H4 (cell line): Measurements from ENCODE around the gene RAB36. TPM values are rescaled to one million over a fixed set of nuclear protein-coding genes. Genes with fewer than 3 reads are reported as not detected.

Source experiments
- DNase-seq: peaks from one replicate; pipeline ENCODE4 v3.0.0-alpha.2; 2015; ENCODE audit warnings: low spot score
- total RNA-seq: library from RNA; depleted of rRNA; stranded (reverse); fragments of >200 nt; shearing (Covaris generic); gene quantifications from 2 replicates; pipeline ENCODE4 v1.2.3, GENCODE V29; 2014

Gene RAB36
- total RNA-seq, 1 experiment from 2014 or later, result 3.0 TPM

- no peak for DNase-seq
Observed at GRCh38 chr22:23182309-23183060, 37.2 kb downstream of the RAB36 start.

DNA sequence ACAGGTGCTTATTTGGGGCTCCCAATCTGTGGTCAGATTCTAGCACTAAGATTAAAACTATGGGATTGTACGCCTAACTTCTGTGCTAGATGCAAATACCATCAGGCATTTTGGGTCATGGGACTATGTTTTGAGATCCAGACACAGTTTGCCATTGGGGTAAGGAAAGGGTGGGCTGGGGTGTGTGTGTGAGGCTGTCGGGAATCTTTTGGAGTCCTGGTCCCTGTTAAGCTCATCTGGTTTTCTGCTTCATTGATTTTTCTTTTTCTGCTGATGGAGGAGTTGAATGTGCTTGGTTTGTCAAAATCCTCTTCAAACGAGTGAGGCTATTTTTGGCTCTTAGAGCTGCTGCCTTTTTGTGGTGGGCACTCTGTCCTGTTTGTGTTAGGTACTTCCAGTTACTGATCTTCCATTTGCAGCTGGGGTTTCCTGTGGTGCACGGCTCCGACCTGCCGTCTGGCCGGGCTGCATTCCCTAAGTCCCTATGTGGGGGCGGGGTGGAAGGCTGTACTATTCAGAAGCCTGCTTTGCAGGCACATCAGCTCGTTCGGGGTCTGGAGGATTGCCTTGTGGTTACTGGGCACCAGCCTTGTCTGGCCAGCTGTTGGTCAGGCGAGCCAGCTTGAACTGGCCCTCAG is 37.9 kb downstream of the RAB36 start:
- peak; percentile 27 for DNase-seq

DNA sequence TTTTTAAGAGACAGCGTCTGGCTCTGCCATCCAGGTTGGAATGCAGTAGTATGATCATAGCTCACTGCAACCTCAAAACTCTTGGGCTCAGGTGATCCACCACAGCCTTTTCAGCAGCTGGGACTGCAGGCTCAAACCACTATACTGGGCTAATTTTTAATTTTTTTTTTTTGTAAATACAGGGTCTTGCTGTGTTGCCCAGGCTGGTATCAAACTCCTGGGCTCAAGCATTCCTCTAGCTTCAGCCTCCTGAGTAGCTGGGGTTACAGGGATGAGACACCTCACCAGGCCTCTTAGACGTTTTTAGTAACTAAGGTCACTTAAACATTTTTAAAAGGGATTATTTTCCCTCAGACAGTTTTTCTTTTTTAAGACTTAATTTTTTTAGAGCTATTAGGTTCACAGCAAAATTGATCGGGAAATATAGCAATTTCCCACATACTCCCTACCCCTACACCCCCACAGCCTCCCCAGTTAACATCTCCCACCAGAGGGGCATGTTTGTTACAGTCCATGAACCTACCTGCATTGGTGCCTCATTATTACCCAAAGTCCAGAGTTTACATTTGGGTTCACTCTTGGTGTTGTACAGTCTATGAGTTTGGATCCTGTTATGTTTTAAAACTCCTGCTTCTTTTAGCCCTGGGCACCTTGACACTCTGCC is 39.0 kb downstream of the RAB36 start:
- no peak for DNase-seq

DNA sequence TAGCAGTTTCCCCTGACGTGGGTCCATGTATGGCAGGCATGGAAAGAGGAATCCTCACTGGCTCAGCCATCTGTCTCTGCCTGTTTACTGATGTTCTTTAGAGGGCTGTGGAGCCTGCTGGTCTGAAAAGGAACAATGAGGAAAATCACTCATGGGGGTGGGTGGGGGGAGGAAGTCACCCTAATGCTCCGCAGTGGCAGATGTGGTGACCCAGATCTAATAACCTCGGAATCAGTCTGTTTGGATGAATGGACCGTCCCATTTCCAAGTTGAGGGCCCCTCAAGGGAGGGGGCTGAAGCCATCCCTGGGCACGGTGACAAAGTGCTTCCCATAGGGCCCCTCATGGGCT is 39.5 kb downstream of the RAB36 start:
- DNase-seq, result no peak

DNA sequence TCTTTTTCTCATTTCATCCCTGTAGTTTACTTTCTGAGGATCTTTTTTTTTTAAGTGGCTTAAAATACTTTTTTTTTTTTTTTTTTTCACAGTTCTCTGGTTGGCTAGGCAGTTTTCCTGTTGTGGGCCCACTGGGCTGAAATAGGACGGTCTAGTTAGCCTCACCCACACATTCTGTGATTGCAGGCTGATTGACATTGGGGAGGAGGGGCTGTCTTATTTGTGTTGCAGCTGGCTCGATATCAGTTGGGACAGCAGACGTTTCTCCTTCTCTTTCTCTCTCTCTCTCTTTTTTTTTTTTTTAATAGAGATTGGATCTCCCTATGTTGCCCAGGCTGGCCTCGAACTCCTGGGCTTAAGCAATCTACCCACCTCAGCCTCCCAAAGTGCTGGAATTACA is 41.9 kb downstream of the RAB36 start:
- DNase-seq, result no peak

DNA sequence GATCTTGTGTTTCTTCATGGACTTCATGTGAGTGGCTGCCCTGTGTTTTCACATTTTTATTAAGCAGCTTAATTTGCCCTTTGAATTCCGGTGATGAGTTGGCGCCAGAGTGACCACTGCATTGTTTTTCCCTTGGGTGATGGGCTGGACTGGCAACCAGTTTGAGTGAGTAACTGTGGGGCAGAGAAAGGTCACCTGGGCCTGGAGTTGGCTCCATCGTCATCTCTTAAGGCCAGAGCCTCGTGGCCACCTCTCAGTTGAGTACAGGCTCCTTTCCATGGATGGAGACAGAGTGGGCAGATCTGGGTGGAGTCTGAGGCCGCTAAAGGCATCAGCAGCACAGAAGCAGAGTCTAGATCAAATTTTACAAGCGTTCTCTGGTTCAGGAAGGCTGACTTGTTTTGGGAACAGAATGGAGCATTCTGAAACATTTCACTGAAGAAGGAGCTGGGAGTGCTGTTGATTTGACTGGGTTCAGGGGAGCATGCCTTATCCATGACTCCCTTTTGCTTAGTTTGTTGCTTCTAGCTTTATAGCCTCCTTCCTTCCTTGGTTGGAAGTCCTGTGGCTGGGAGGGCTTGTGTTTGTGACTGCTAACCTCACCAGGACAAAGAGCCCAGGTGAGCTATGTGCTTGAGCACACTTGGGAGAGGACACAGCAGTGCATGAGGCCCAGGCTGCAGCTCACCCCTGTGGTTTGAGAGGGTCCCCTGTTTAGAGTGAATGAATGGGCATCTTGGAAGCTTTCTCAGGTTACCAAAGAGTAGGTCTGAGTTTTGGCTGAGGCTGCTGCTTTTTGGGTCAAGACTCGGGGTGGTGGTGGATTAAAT is 42.8 kb downstream of the RAB36 start:
- DNase-seq, result no peak

- DNase-seq, result no peak
Observed at GRCh38 chr22:23190526-23190925, 45.2 kb downstream of the RAB36 start.

DNA sequence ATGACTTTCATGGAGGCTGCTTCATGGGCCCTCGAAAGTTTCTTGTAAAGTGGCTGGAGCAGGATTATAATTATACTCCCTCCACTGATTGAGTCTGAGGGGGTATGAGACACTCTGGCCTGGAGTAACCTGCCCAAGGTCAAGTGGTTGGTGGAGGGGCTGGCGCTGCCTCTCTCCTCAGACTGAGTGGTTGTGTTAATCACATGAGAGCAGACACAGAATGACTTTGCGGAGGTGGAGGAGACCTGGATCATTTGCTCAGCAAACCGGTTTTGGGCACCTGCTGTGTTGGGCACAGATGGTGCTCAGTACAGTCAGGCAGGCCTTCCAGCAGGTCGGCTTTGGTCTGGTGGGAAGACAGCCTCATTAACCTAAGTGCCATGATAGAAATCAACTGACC is 46.9 kb downstream of the RAB36 start:
- DNase-seq, result no peak

GRCh38 chr22:23192558-23192957 is 47.3 kb downstream of the RAB36 start:
- no peak for DNase-seq

GRCh38 chr22:23193196-23193827 is 48.0 kb downstream of the RAB36 start:
- no peak for DNase-seq

DNA sequence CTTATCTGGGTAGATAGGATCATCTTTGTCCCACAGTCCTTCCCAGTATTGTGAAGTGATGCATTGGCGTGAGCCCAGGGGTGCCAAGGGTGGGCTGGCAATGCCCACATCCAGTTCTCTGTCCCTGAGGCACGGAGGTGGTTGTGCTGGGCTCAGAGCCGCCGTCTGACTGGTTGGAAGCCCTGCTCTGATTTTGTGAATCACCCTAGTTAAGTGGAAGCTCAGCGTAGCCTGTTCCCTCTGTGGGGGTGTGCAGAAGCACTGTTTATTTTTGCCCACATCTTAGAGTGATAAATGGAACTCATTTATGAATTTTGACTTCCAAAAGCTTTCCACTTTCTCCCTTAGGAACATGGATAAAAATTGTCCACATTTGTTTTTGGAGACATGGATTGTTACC is 48.6 kb downstream of the RAB36 start:
- DNase-seq, result no peak

DNA sequence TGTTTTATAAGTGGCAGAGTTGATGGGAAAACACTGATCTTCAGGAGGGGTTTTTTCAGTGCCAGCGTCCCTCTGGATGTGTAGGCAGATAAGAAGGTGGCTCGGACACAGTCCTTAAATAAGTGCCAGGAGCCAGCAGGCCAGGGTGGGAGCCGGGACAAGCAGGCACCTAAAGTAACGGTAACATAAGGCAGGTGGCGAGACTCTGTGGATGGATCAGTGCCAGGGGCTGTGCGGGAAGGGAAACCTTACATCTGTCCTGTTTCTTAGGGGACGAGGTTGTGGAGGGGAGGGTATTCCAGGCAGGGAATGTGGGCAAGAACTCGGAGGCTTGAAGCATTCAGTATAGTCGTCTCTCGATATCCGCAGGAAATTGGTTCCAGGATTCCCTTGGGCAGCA is 50.9 kb downstream of the RAB36 start:
- no peak for DNase-seq

GRCh38 chr22:23197836-23198235 is 52.6 kb downstream of the RAB36 start:
- DNase-seq, result no peak

DNA sequence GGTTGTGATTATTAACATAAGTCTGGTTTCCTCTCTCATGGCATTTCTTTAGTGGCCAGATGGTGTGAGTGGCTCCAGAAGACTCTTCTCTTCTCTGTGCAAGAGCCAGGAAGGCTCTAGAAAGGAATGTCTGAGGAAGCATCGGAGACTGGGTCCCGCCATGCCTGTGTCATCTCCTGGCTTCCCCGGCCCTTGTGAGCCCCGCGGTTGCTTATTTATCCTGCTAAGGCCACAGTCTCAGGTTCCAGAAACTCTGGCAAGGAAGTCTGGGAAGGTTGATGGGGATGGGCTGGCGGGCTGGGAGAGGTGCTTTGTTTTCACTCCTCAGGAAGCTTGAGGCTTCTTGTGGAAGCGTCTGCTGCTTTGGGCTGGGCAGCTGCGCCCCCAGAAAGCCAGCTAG is 53.9 kb downstream of the RAB36 start:
- no peak for DNase-seq

DNA sequence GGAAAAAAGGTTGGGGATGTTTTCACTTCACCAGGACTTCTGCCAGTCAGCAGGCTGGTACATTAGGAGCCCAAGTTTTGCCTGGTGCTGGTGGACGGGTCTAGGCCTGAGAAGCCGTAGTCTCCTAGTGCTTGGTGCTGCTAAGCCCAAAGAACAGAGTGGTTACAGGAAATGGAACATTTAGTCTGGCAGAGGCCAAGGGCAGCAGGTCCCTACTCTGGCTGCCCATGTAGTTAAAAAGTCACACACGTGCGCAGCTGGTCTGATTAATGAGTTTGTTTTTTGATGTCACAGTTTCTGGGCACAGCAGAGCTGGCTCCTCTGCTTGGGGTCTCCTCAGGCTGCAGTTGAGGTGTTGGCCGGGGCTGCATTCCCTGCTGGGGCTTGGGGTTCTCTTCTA is 55.6 kb downstream of the RAB36 start:
- no peak for DNase-seq

GRCh38 chr22:23202812-23203451 is 57.7 kb downstream of the RAB36 start:
- no peak for DNase-seq

DNA sequence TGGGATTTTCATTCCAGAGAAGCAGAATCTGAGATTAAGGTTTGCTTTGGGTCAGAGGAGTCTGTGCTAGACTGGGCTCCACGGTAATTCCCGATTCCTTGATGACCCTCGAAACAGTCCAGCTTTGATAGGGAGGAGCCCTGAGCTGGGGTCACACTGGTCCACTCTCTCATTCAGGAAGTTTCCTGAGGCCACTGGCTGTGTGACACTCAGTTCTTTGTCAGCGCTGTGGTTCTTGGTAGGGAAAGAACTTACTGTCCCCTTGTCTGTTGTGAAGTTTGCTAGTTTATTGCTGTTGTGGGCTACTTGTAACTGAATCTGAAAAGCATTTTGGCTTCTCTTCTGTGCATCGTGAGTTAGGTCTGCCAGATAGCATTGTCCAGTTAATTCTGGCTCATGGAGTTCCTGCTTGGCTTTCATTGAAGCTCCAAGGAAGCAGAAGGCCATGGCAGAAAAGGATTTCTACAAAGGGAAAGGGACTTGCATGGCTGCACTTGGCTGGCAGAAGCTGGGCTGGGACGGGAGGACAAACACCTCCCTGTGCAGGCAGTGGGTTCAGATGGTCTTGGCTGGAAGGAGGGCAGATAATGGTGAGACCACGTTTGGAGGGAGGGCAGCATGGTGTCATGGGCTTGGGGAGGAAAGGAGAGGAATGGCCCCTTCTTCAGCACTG is 58.3 kb downstream of the RAB36 start:
- DNase-seq, result no peak

DNA sequence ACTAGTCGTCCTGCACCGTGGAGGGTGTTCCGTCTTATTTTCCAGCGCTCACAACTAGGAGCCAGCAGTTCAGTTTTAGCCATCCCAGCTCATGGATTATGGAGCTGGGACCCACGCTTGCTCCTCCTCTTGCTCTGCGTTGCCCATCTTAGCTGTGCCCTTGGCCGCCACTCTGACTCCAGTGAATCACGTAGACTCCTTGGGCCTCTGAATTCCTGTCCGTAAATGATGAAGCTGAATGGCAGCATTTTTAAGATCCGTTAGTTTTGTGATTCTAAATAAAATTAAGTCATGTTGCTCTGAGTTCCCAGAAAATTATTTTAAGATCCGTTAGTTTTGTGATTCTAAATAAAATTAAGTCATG is 58.8 kb downstream of the RAB36 start:
- no peak for DNase-seq

- no peak for DNase-seq
Observed at GRCh38 chr22:23204541-23205157, 59.4 kb downstream of the RAB36 start.

- no peak for DNase-seq
Observed at GRCh38 chr22:23205339-23206049, 60.2 kb downstream of the RAB36 start.
